ACC112 (cell line): Measurements from ENCODE around the gene SLC9A4.

Experiments
- H2AFZ ChIP-seq: fragments of 200-600 bp; sonication (generic); one replicate; pipeline ENCODE4 v1.6.0; 2017; ENCODE audit warnings: antibody characterized with exemption, low read length; ENCODE audit not compliant: unreplicated experiment
- H3K27ac ChIP-seq: fragments of 200-600 bp; sonication (generic); 2 replicates; pipeline ENCODE4 v1.5.1; 2014; ENCODE audit warnings: low read depth, mild to moderate bottlenecking, antibody characterized with exemption, low read length, moderate library complexity
- H3K27me3 ChIP-seq: fragments of 200-600 bp; sonication (generic); 2 replicates; pipeline ENCODE4 v1.6.1; 2014; ENCODE audit warnings: mild to moderate bottlenecking, antibody characterized with exemption, low read length, moderate library complexity, mixed read lengths; ENCODE audit not compliant: insufficient read depth
- H3K36me3 ChIP-seq: fragments of 200-600 bp; sonication (generic); 2 replicates; pipeline ENCODE4 v1.6.1; 2016; ENCODE audit warnings: mild to moderate bottlenecking, antibody characterized with exemption, low read length, moderate library complexity, mixed read lengths; ENCODE audit not compliant: insufficient read depth
- H3K4me1 ChIP-seq: fragments of 200-600 bp; sonication (generic); one replicate; pipeline ENCODE4 v1.6.1; 2016; ENCODE audit warnings: low read length, mixed read lengths; ENCODE audit not compliant: insufficient read depth, unreplicated experiment, control insufficient read depth
- H3K4me3 ChIP-seq: fragments of 200-600 bp; sonication (generic); 2 replicates; pipeline ENCODE4 v1.5.1; 2014; ENCODE audit warnings: mild to moderate bottlenecking, low read depth, low read length
- H3K79me2 ChIP-seq: fragments of 200-600 bp; sonication (generic); one replicate; pipeline ENCODE4 v1.6.0; 2016; ENCODE audit warnings: low read length; ENCODE audit not compliant: control insufficient read depth, unreplicated experiment, insufficient read depth

The SLC9A4 gene

GRCh38 chr2:102514061-102514785, 41.2 kb downstream of the SLC9A4 start:
- Histone ChIP-seq H3K27ac (peak overlapping the region; percentile 41), H2AFZ (peak overlapping the region; percentile 8), H3K36me3 (no peaks in the 10 kb centered on the region), H3K4me3 (0 out of 2 replicates have a peak overlapping the region, but pooled peaks have one; percentile 3), H3K79me2 (no peaks in the 10 kb centered on the region), H3K27me3 (no peaks in the 10 kb centered on the region), H3K4me1 (peaks cover 18% of the 10 kb centered on the region)

DNA sequence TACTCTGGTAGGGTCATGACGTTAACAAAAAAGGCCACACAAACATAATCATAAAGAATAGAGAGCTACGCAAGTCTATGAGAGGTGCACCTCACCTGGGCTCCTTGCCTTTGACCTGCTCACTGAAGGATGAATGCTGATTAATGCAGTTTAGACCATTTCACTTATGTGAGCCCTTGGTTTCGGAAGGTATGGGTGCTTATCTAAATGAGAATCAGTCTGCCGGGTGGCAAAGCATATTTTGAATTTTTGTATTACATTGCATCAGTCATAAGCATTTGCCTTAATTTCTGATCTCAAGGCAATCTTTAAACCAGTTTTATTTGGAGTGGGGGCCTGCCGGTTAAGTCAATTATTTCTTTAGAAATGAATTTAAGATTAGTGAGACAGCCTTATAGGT, 42.8 kb downstream of the SLC9A4 start:
- no peaks in the 10 kb centered on the region for H3K36me3 ChIP-seq
- H3K4me1 ChIP-seq: peaks cover 18% of the 10 kb centered on the region
- no peaks in the 10 kb centered on the region for H3K79me2 ChIP-seq
- H3K27me3 ChIP-seq: no peaks in the 10 kb centered on the region
- H2AFZ ChIP-seq: no peak overlapping the region
- no peak overlapping the region for H3K27ac ChIP-seq
- H3K4me3 ChIP-seq: no peak overlapping the region

DNA sequence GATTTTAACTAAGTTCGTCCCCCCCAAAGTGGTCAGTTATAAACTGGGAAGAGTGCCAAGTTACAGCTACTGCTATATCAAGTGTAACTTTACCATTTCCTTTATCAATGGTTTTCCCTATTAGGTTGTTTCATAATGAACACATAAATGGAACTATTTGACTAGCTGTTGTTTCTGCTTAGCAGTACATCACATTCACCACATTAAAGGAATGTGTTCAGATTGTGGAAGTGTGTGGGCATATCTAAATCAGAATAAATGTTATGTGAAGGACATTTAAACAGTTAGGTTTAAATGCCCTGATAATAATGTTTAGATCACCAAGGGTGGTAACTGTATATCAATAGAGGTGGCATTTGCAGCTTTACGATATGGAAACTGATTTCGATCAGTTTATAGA, 45.1 kb downstream of the SLC9A4 start:
- Histone ChIP-seq H3K4me3 (no peak overlapping the region), H3K36me3 (no peaks in the 10 kb centered on the region), H3K27ac (no peak overlapping the region), H3K79me2 (no peaks in the 10 kb centered on the region), H2AFZ (no peak overlapping the region), H3K27me3 (peaks cover 11% of the 10 kb centered on the region; the same call in 1 of the 2 replicates), H3K4me1 (peaks cover 16% of the 10 kb centered on the region)

- peaks cover 3% of the 10 kb centered on the region for H3K4me1 ChIP-seq
- H3K27me3 ChIP-seq: peaks cover 14% of the 10 kb centered on the region
- no peak overlapping the region for H2AFZ ChIP-seq
- H3K27ac ChIP-seq: no peak overlapping the region
- no peak overlapping the region for H3K4me3 ChIP-seq
- no peaks in the 10 kb centered on the region for H3K36me3 ChIP-seq
- H3K79me2 ChIP-seq: no peaks in the 10 kb centered on the region
Measured at GRCh38 chr2:102520009-102520408, 47.0 kb downstream of the SLC9A4 start.

- H3K79me2 ChIP-seq: no peaks in the 10 kb centered on the region
- H3K27ac ChIP-seq: no peak overlapping the region
- H3K4me3 ChIP-seq: no peak overlapping the region
- H3K4me1 ChIP-seq: no peaks in the 10 kb centered on the region
- no peak overlapping the region for H2AFZ ChIP-seq
- no peaks in the 10 kb centered on the region for H3K36me3 ChIP-seq
- peaks cover 14% of the 10 kb centered on the region for H3K27me3 ChIP-seq
Measured at GRCh38 chr2:102520801-102521200, 47.8 kb downstream of the SLC9A4 start.

GRCh38 chr2:102522162-102522561, 49.1 kb downstream of the SLC9A4 start:
- no peak overlapping the region for H3K4me3 ChIP-seq
- H3K4me1 ChIP-seq: no peaks in the 10 kb centered on the region
- H3K27ac ChIP-seq: no peak overlapping the region
- H3K36me3 ChIP-seq: no peaks in the 10 kb centered on the region
- no peak overlapping the region for H2AFZ ChIP-seq
- no peaks in the 10 kb centered on the region for H3K79me2 ChIP-seq
- peaks cover 18% of the 10 kb centered on the region for H3K27me3 ChIP-seq

DNA sequence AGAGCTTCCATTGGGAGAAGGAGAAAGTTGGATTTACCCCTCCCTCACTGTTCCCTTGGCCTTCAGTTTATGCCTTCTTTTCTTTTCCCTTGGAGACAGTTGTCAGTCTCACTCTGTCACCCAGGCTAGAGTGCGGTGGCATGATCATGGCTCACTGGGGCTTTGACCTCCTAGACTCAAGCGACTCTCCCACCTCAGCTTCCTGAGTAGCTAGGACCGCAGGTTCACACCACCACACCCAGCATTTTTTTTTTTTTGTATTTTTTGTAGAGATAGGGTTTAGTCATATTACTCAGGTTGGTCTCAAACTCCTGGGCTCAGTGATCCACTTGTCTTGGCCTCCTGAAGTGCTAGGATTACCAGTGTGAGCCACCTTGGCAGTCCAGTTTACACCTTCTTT, 49.9 kb downstream of the SLC9A4 start:
- Histone ChIP-seq H3K27ac (no peak overlapping the region), H3K79me2 (no peaks in the 10 kb centered on the region), H3K4me1 (no peaks in the 10 kb centered on the region), H2AFZ (no peak overlapping the region), H3K36me3 (no peaks in the 10 kb centered on the region), H3K27me3 (peaks cover 18% of the 10 kb centered on the region), H3K4me3 (no peak overlapping the region)

DNA sequence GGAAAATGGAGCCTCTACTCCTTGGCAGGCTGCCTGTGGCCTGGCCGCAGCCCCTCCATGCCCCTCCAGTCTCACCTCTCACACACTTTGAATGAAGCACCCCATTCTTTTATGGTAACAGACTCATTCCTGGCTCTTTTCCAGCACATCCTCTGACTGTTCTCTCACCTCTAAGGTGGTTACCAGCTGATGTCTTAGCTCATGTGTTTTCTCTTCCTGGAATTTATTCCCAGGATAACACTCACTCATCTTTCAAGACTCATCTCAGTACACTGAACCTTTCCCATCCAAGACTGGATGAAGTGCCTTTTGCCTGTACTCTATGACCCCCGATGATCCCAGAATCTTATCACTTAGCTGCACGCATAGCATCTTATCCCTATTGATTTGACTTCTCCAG, 50.6 kb downstream of the SLC9A4 start:
- no peak overlapping the region for H3K4me3 ChIP-seq
- H3K36me3 ChIP-seq: no peaks in the 10 kb centered on the region
- peaks cover 21% of the 10 kb centered on the region for H3K27me3 ChIP-seq
- no peak overlapping the region for H3K27ac ChIP-seq
- H2AFZ ChIP-seq: no peak overlapping the region
- no peaks in the 10 kb centered on the region for H3K4me1 ChIP-seq
- no peaks in the 10 kb centered on the region for H3K79me2 ChIP-seq

GRCh38 chr2:102527086-102527485, 54.1 kb downstream of the SLC9A4 start:
- no peaks in the 10 kb centered on the region for H3K36me3 ChIP-seq
- H3K4me3 ChIP-seq: no peak overlapping the region
- H3K79me2 ChIP-seq: no peaks in the 10 kb centered on the region
- no peak overlapping the region for H2AFZ ChIP-seq
- peaks cover 41% of the 10 kb centered on the region for H3K27me3 ChIP-seq
- H3K27ac ChIP-seq: no peak overlapping the region
- no peaks in the 10 kb centered on the region for H3K4me1 ChIP-seq

GRCh38 chr2:102538491-102538890, 65.5 kb downstream of the SLC9A4 start:
- H3K36me3 ChIP-seq: no peaks in the 10 kb centered on the region
- no peak overlapping the region for H2AFZ ChIP-seq
- peaks cover 76% of the 10 kb centered on the region for H3K27me3 ChIP-seq
- no peak overlapping the region for H3K4me3 ChIP-seq
- H3K27ac ChIP-seq: no peak overlapping the region
- H3K4me1 ChIP-seq: no peaks in the 10 kb centered on the region
- no peaks in the 10 kb centered on the region for H3K79me2 ChIP-seq

- Histone ChIP-seq H3K36me3 (no peaks in the 10 kb centered on the region), H3K79me2 (no peaks in the 10 kb centered on the region), H3K27ac (no peak overlapping the region), H3K4me1 (no peaks in the 10 kb centered on the region), H2AFZ (no peak overlapping the region), H3K27me3 (peaks cover 75% of the 10 kb centered on the region), H3K4me3 (no peak overlapping the region)
Measured at GRCh38 chr2:102540882-102541281, 67.9 kb downstream of the SLC9A4 start.
